ENCODE measurements around the gene TRIM22.
"Not testable (repeated sequence)": the region's sequence is repeated elsewhere in the genome, so short reads cannot be mapped to it uniquely, and the experiment has no call there.

Gene TRIM22

GRCh38 chr11:5689551-5689983, at the start of gene TRIM22:
Gene TRIM22, plus strand, starts transcription at chr11:5689790. Its CDS starts 6,443 bp downstream, at chr11:5696233.
- peak; percentile 45 for DNase-seq

GRCh38 chr11:5639953-5640352, 49.6 kb upstream of the TRIM22 start:
- DNase-seq = no peak

DNA sequence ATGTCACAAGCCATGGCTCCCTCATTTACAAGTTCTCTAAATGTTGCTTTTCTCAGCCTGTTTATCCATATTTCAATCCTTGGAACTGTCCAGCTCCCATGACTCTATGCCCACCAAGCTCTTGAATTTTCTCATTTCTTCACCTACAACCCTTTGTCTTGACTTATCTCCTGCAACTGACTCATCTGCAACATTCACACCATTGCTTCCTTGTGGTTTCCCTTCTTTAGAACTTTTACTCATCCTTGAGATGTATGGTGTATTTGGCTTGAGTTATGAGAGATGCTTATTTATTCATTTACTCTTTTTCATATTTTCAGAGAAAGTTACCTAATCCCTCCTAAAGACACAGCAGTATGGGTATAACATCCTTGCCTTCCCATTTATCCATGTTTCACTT, 46.0 kb upstream of the TRIM22 start:
- no peak for DNase-seq

DNA sequence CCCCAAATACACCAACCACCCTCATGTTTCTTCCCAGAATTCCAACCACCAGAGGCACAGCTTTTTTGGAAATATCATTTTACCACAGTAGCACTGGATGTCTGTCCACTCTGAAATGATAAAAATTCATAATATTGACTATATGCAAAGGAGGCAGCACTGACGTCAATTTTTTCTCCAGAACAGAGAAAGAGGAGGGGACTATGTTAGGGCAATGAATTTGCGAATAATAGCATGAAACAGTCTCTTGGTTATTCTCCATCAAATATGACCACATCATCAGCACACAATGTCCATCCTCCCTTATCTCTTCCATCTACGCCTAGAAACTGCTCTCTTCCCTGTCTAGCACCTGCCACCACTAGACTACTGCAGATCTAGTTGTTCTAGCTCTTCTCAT, 43.5 kb upstream of the TRIM22 start:
- DNase-seq = no peak

DNA sequence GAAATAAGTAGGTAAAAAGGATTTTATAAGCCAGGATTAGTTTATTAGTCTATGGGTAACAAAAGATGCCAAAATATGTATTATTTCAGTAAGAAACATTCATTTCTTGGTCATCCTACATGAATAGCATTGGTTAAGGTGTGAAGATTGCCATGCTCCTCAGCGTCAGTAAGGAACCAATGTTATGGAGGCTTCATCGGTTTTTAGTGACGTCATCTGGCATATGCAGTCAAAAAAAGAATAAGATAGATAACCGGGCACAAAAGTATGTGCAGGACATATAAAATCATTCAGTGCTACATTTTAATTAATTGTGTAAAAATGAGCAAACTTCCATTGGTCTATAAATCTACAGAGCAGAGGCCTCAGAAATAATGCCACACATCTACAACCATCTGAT, 34.1 kb upstream of the TRIM22 start:
- no peak for DNase-seq

- DNase-seq = not testable (repeated sequence)
Measured at GRCh38 chr11:5656956-5657355, 32.6 kb upstream of the TRIM22 start.

DNA sequence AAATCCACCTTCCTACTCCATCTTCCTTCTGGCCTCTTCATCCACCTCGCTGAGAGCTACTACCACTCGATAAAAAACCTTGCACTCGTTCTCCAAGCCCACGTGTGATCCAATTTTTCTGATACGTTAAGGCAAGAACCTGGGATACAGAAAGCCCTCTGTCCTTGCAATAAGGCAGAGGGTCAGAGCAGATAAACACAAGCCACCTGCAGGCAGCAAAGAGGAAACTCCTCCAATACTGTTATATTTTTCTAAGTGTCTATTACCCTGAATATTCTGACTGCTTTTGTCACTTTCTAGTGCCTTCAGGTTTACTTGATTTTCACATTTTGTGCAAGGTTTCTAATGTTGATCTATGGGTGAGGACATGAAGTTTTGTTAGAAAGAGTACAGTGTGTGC, 31.3 kb upstream of the TRIM22 start:
- DNase-seq = no peak

DNA sequence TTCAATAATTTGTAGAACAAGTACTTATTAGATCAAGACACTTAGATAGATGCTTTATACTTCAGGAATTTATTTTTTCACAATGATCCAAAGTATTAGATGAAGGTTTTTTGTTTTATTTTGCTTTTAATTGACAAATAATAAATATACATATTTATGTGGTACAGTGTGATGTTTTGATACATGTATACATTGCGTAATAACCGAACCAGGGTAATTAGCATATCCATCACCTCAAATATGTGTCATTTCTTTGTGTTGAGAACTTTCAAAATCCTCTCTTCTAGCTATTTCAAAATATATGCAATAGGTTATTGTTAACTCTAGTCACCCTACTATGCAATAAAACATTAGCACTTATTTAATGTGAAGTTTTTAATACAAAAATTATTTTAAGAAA, 26.1 kb upstream of the TRIM22 start:
- no peak for DNase-seq

DNA sequence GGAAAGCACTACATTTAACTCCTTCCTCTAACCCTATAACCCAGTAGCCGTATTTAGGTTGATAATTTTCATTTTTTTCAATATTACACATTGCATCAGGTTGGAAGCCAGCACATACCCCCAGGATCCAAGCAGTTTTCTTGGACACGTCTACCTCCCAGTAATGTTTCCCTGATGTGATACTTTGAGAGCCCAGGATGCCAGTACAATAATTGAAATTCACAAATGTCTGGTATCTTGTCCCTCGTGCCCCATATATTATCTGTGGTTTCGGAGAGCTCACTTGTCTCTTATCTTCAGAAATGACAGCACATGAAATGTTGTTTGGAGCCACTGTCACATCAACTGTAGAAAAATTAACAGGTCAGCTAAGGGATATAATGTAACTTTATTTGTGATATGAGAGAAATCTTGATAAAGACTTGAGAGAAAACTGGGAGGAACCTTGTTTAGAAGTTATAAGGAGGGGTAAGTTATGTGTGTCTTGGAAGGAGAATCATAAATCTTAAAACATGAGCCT, 24.5 kb upstream of the TRIM22 start:
- DNase-seq = no peak

GRCh38 chr11:5665746-5666401, 23.7 kb upstream of the TRIM22 start:
- DNase-seq = no peak

DNA sequence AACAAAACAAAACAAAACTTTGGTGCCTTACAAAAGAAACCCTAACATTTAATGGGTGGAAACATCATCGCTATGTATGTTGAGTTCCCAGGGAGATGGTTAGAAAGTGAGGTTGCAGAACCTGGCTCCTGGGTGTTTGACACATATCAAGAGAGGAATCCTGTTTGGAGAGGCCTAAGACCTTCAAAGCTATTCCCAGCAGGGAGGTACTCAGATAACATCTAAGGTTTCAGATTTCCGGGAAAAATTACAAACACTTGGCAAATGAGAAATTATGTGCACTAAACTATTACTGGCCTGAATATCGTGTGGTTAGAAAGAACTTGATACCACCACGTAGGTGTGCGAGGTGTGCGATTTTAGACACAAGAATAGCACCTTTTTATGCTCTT, 23.2 kb upstream of the TRIM22 start:
- DNase-seq = no peak

DNA sequence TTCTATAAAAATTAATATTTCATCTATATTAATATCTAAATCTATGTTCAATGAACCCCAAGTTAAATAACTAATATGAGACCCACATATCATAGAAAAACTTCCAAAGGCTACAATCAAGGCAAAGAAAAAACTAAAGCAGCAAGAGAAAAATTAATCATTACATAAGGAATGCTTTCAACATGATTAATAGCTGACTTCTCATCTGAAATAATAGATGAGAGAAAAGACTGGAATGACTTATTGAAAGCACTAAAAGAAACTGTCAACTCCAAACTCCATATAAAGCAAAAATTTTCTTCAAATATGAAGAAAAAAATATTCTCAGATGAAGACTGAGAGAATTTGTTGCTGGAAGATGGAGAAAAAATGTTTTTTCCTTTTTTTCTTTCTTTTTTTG, 17.8 kb upstream of the TRIM22 start:
- DNase-seq = no peak

- DNase-seq = no peak
Measured at GRCh38 chr11:5674391-5674790, 15.2 kb upstream of the TRIM22 start.

DNA sequence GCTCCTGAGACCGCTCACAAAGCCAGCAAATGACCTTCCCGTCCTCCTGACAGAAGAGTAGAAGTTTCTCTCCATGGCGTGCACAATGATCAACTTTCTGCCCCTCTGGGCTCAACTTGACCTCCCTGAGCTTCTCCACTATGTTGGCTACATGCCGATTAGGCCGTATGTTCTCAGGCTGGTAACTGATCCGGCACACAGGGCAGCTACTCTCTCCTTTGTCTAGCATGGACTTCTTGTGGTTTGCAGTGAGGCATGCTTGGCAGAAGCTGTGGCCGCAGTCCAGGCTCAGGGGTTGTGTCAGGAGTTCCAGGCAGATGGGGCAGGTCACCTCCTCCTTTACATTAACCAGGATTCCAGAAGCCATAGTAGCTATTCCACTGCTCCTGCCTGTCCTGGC, 9.8 kb upstream of the TRIM22 start:
- DNase-seq = no peak

- not testable (repeated sequence) for DNase-seq
Measured at GRCh38 chr11:5682890-5683441, 6.6 kb upstream of the TRIM22 start.

DNA sequence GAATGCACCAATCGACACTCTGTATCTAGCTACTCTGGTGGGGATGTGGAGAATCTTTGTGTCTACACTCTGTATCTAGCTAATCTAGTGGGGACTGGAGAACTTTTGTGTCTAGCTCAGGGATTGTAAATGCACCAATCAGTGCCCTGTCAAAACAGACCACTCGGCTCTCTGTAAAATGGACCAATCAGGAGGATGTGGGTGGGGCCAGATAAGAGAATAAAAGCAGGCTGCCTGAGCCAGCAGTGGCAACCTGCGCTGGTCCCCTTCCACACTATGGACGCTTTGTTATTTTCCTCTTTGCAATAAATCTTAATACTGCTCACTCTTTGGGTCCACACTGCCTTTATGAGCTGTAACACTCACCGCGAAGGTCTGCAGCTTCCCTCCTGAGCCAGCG, 6.0 kb upstream of the TRIM22 start:
- DNase-seq = peak; percentile 37

- DNase-seq = no peak
Measured at GRCh38 chr11:5684036-5684645, 5.4 kb upstream of the TRIM22 start.

DNA sequence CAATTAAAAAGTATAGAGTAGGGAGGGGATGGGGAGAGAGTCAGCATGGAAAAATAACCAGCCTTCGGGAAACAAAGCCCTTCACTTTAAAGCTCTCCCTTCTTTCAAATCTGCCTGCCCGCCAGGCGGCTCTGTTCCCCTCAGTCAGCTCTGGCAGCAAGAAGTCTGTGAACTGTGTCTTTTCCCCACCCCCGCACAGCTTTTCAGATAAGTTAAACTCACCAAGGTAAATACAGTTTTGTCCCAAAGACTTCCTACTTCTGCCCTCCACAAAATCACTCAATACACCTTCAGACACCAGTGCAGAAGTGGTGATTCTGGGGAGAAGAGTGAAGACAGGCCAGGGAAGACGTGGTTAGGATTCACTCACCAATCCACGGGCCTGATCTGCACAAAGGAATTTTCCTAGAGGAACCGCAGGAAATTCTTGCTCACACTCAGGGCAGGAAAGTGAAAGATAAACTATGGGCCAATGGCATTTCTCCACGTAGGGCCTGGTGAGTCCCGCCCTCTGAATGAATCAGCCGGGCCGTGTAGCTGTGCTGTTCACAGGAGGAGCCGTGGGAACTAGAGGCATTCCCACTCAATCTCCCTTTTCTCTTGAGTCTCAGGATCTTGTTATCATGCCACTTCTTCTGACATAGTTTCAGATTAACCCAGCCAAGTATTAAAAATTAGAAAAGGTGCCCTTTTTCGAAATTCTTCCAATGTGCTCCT, 4.8 kb upstream of the TRIM22 start, which contains the start of gene TRIM5:
Gene TRIM5, minus strand, starts transcription at position 429 of the 717 bp plus-strand sequence. CDS start 4,897 bp downstream, outside the sequence.
- peak; percentile 72 for DNase-seq

DNA sequence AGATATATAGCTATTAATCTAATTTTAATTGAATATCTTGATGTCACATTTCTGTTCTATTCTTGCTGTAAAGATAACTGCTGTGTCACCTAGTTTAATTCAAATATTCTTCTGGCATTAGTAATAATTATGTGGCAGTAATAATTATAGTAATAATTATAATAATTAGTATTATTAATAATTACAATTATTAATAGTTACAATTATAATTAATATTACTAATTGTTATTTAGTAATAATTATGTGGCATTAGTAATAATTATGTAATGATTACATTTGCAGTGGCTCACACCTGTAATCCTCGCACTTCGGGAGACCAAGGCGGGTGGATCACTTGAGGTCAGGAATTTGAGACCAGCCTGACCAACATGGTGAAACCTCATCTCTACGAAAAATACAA, 3.2 kb upstream of the TRIM22 start:
- DNase-seq = no peak

- no peak for DNase-seq
Measured at GRCh38 chr11:5688482-5688881, 1.1 kb upstream of the TRIM22 start.

GRCh38 chr11:5690216-5690615, 626 bp downstream of the TRIM22 start:
- DNase-seq = no peak

DNA sequence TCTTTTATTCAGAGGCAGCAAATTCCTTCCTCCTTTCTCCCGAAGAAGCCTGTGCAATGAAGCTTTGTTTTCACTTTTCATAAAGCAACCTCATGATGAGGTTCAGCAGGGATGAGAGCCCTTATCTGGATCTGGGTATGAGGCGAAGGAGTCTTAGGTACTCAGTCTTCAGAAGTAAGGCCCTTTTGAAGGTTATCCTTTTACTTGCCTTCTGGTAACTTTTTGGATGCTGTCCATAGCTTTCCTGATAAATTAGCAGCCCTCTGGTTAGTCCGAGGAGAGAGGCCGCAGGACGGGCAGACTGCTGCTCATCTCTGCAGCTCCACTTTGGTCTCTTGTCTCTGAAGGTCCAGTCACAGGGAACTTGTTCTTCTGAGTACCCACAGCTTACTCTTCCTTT, 1.1 kb downstream of the TRIM22 start:
- DNase-seq = no peak

- not testable (repeated sequence) for DNase-seq
Measured at GRCh38 chr11:5691238-5691963, 1.8 kb downstream of the TRIM22 start.

Measured in activated T-cell treated with anti-CD3 and anti-CD28 coated beads, Interleukin-2, amount 50 U/mL, for 1 hour (primary cell).